GM23338 (cell line): ENCODE measurements around the gene ZNF831. TPM values are rescaled to one million over a fixed set of nuclear protein-coding genes. Genes with fewer than 3 reads are reported as not detected.

Experiments used
- ATAC-seq: fragments of 200-7000 bp; cut with Tn5 transposase; 3 replicates; pipeline ENCODE4 v1.9.1; 2020
- DNase-seq: peaks from one replicate; pipeline ENCODE4 v3.0.0-alpha.2; 2015; ENCODE audit warnings: low spot score
- H2AFZ ChIP-seq: fragments of 200-600 bp; sonication (generic); 2 replicates; pipeline ENCODE4 v1.8.0; 2016; ENCODE audit warnings: antibody characterized with exemption, mild to moderate bottlenecking, moderate library complexity
- H3F3A ChIP-seq: fragments of 200-600 bp; sonication (generic); replicated peaks from 2 replicates; pipeline ENCODE4 v1.8.0; 2017; ENCODE audit warnings: antibody characterized with exemption, mixed run types, low read depth
- H3K27ac ChIP-seq: fragments of 200-600 bp; sonication (generic); 2 replicates; pipeline ENCODE4 v1.6.1; 2016; ENCODE audit warnings: low read depth
- H3K27me3 ChIP-seq: fragments of 200-600 bp; sonication (generic); 2 replicates; pipeline ENCODE4 v1.8.0; 2016; ENCODE audit warnings: mild to moderate bottlenecking, mixed run types, moderate library complexity; ENCODE audit not compliant: insufficient read depth
- H3K36me3 ChIP-seq: fragments of 200-600 bp; sonication (generic); 2 replicates; pipeline ENCODE4 v1.8.0; 2016; ENCODE audit warnings: mild to moderate bottlenecking; ENCODE audit not compliant: insufficient read depth
- H3K4me1 ChIP-seq: fragments of 200-600 bp; sonication (generic); 2 replicates; pipeline ENCODE4 v1.8.0; 2016; ENCODE audit warnings: mild to moderate bottlenecking, moderate library complexity; ENCODE audit not compliant: insufficient read depth
- H3K4me2 ChIP-seq: fragments of 200-600 bp; sonication (generic); 2 replicates; pipeline ENCODE4 v1.7.1; 2017; ENCODE audit warnings: mixed run types
- H3K4me3 ChIP-seq: fragments of 200-600 bp; sonication (generic); 2 replicates; pipeline ENCODE4 v1.6.1; 2016; ENCODE audit warnings: mixed run types
- H3K79me2 ChIP-seq: fragments of 200-600 bp; sonication (generic); replicated peaks from 2 replicates; pipeline ENCODE4 v1.8.0; 2017; ENCODE audit warnings: mild to moderate bottlenecking; ENCODE audit not compliant: insufficient read depth
- H3K9me2 ChIP-seq: fragments of 200-600 bp; sonication (generic); 2 replicates; pipeline ENCODE4 v1.8.0; 2017; ENCODE audit not compliant: insufficient read depth
- H4K20me1 ChIP-seq: fragments of 200-600 bp; sonication (generic); replicated peaks from 2 replicates; pipeline ENCODE4 v1.8.0; 2017; ENCODE audit warnings: mild to moderate bottlenecking; ENCODE audit not compliant: insufficient read depth
- H3K27ac Mint-ChIP-seq: 2 replicates; pipeline ENCODE4 v1.8.0; 2020; ENCODE audit warnings: inconsistent platforms, mild to moderate bottlenecking, moderate library complexity, mixed read lengths
- H3K27me3 Mint-ChIP-seq: 3 replicates; pipeline ENCODE4 v1.8.0; 2022; ENCODE audit warnings: low read depth, mild to moderate bottlenecking, moderate library complexity, mixed read lengths, inconsistent platforms; ENCODE audit not compliant: insufficient read depth, poor library complexity
- H3K36me3 Mint-ChIP-seq: 3 replicates; pipeline ENCODE4 v1.8.0; 2021; ENCODE audit warnings: low read depth, mild to moderate bottlenecking, inconsistent platforms, moderate library complexity, mixed read lengths
- H3K4me1 Mint-ChIP-seq: 3 replicates; pipeline ENCODE4 v1.8.0; 2020; ENCODE audit warnings: mild to moderate bottlenecking, inconsistent platforms, mixed read lengths
- H3K4me3 Mint-ChIP-seq: 3 replicates; pipeline ENCODE4 v1.8.0; 2021; ENCODE audit warnings: moderate library complexity, mild to moderate bottlenecking, inconsistent platforms, mixed read lengths
- H3K9me3 Mint-ChIP-seq: 3 replicates; pipeline ENCODE4 v1.8.0; 2020; ENCODE audit warnings: moderate library complexity, mild to moderate bottlenecking, inconsistent platforms, mixed read lengths
- CREB1 ChIP-seq: fragments of 250-450 bp; sonication (Bioruptor Pico); IDR thresholded peaks from 2 replicates; pipeline ENCODE4 v1.5.0; 2020; ENCODE audit warnings: low read depth, mild to moderate bottlenecking, moderate library complexity
- EZH2 ChIP-seq: fragments of 200-600 bp; sonication (generic); IDR thresholded peaks from one replicate; pipeline ENCODE4 v1.8.0; 2017; ENCODE audit warnings: antibody characterized with exemption, mild to moderate bottlenecking, low read depth; ENCODE audit not compliant: unreplicated experiment
- EZH2phosphoT487 ChIP-seq: fragments of 200-600 bp; sonication (generic); IDR thresholded peaks from one replicate; pipeline ENCODE4 v1.8.1; 2018; ENCODE audit warnings: antibody characterized with exemption; ENCODE audit not compliant: unreplicated experiment
- JUNB ChIP-seq: IDR thresholded peaks from one replicate; pipeline ENCODE4 v1.6.1; 2016; ENCODE audit warnings: antibody characterized with exemption; ENCODE audit not compliant: unreplicated experiment
- NANOG ChIP-seq: IDR thresholded peaks from 2 replicates; pipeline ENCODE4 v1.6.1; 2016; ENCODE audit warnings: antibody characterized with exemption, borderline replicate concordance
- POLR2AphosphoS5 ChIP-seq: IDR thresholded peaks from 2 replicates; pipeline ENCODE4 v1.6.1; 2016; ENCODE audit warnings: antibody characterized with exemption, low read depth
- STAT1 ChIP-seq: IDR thresholded peaks from one replicate; pipeline ENCODE4 v1.6.1; 2016; ENCODE audit warnings: antibody characterized with exemption; ENCODE audit not compliant: unreplicated experiment
- ZNF114 ChIP-seq: fragments of 250-450 bp; sonication (Bioruptor Pico); IDR thresholded peaks from 2 replicates; pipeline ENCODE4 v1.5.0; 2020; ENCODE audit warnings: mild to moderate bottlenecking, moderate library complexity
- ZNF331 ChIP-seq: fragments of 250-450 bp; sonication (Bioruptor Pico); IDR thresholded peaks from 2 replicates; pipeline ENCODE4 v1.5.0; 2020; ENCODE audit warnings: low read depth, mild to moderate bottlenecking, moderate library complexity
- polyA plus RNA-seq: library from polyadenylated mRNA; unstranded; fragments of >200 nt; fragmentation: Nextera tagmentation; extraction: Ambion mirVana; gene quantifications from 2 replicates; pipeline ENCODE4 v1.2.1, GENCODE V29; 2016
- total RNA-seq: library from RNA; depleted of rRNA; stranded (reverse); fragments of >200 nt; shearing (Covaris generic); gene quantifications from 2 replicates; pipeline ENCODE4 v1.2.3, GENCODE V29; 2014
- TF ChIP-seq, protein P1 (sequence below): IDR thresholded peaks from 2 replicates; pipeline ENCODE4 v1.6.1; 2016; ENCODE audit warnings: antibody characterized with exemption
- TF ChIP-seq, protein P2 (sequence below): IDR thresholded peaks from one replicate; pipeline ENCODE4 v1.6.1; 2018; ENCODE audit warnings: antibody characterized with exemption; ENCODE audit not compliant: unreplicated experiment
- TF ChIP-seq, protein P3 (sequence below): fragments of 250-450 bp; sonication (Bioruptor Pico); IDR thresholded peaks from 2 replicates; pipeline ENCODE4 v1.5.0; 2020; ENCODE audit warnings: mild to moderate bottlenecking, moderate library complexity
- TF ChIP-seq, protein P4 (sequence below), 2 experiments: fragments of 200-600 bp in 1 of 2; sonication (generic) in 1 of 2; conservative IDR thresholded peaks; 2 replicates each; pipeline versions ENCODE4 v1.5.1 to v1.6.1; 2016 to 2017; ENCODE audit warnings: antibody characterized with exemption in 2 of 2, low read depth in 2 of 2, mild to moderate bottlenecking in 2 of 2, moderate library complexity in 1 of 2

Gene ZNF831
- total and polyA plus RNA-seq, 2 experiments from 2014 or later, result not detected

DNA sequence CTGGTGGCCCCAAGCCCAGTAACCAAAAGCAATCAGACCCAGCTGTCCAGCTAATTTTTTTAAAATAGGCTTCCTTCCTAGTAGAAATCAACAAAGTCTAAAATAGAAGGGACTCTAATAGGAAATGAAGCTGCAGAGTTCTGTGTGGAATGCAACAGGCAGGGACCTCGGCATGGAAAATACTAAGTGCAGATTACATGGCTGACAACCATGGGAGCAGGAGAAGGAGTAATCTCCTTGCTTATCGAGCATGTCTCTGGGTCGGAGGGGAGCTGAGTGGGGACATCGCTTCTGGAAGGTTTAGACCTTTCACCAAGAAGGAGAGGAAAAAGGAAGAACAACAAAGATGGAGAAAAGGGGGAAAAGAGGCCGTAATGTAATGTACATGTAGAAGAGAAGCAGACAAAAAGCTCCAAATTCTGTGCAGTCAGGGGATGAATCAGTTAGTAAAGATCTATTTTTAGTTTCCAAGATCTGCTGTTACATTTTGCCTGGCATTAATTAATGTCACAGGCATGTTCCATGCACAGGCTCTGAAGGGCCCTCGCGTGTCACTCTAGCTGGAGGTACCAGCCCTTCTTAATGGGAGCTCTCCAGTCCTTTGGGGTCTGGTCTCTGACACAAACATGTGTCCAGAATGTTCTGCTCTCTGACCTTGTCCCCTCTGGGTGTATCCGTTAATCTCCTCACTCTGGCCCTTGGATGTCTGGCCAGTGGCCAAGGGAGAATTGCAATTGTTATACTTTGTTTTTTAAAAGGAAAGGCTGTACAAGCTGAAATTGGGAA lies 16.6 kb upstream of the ZNF831 start:
- H3K9me3 Mint-ChIP-seq, result no peaks in the 10 kb centered on the region; the same call in 2 of the 3 replicates
- H3K4me1 Mint-ChIP-seq, result no peaks in the 10 kb centered on the region
- no peak overlapping the region for H3K27ac ChIP-seq
- no peaks in the 10 kb centered on the region for H3K36me3 Mint-ChIP-seq
- no peak overlapping the region; the same call in 1 of the 2 replicates for H3K27ac Mint-ChIP-seq
- no peaks in the 10 kb centered on the region for H3K27me3 ChIP-seq
- DNase-seq (no peak), ATAC-seq (no peak)
- no peak overlapping the region for H2AFZ ChIP-seq
- H3K4me3 ChIP-seq, result no peak overlapping the region
- H4K20me1 ChIP-seq, result no peaks in the 10 kb centered on the region
- H3K27me3 Mint-ChIP-seq, result peaks cover 12% of the 10 kb centered on the region
- H3K4me1 ChIP-seq, result no peaks in the 10 kb centered on the region
- TF ChIP-seq ZNF114 (CRISPR knock-in tag) (no peak), EZH2 (no peak), CREB1 (CRISPR knock-in tag) (no peak), STAT1 (no peak), POLR2AphosphoS5 (no peak), JUNB (no peak), NANOG (no peak), EZH2phosphoT487 (no peak), ZNF331 (no peak)
- TF ChIP-seq, protein P1, sequence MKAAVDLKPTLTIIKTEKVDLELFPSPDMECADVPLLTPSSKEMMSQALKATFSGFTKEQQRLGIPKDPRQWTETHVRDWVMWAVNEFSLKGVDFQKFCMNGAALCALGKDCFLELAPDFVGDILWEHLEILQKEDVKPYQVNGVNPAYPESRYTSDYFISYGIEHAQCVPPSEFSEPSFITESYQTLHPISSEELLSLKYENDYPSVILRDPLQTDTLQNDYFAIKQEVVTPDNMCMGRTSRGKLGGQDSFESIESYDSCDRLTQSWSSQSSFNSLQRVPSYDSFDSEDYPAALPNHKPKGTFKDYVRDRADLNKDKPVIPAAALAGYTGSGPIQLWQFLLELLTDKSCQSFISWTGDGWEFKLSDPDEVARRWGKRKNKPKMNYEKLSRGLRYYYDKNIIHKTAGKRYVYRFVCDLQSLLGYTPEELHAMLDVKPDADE, result no peak
- TF ChIP-seq, protein P2, sequence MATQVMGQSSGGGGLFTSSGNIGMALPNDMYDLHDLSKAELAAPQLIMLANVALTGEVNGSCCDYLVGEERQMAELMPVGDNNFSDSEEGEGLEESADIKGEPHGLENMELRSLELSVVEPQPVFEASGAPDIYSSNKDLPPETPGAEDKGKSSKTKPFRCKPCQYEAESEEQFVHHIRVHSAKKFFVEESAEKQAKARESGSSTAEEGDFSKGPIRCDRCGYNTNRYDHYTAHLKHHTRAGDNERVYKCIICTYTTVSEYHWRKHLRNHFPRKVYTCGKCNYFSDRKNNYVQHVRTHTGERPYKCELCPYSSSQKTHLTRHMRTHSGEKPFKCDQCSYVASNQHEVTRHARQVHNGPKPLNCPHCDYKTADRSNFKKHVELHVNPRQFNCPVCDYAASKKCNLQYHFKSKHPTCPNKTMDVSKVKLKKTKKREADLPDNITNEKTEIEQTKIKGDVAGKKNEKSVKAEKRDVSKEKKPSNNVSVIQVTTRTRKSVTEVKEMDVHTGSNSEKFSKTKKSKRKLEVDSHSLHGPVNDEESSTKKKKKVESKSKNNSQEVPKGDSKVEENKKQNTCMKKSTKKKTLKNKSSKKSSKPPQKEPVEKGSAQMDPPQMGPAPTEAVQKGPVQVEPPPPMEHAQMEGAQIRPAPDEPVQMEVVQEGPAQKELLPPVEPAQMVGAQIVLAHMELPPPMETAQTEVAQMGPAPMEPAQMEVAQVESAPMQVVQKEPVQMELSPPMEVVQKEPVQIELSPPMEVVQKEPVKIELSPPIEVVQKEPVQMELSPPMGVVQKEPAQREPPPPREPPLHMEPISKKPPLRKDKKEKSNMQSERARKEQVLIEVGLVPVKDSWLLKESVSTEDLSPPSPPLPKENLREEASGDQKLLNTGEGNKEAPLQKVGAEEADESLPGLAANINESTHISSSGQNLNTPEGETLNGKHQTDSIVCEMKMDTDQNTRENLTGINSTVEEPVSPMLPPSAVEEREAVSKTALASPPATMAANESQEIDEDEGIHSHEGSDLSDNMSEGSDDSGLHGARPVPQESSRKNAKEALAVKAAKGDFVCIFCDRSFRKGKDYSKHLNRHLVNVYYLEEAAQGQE, result no peak
- TF ChIP-seq, protein P3, sequence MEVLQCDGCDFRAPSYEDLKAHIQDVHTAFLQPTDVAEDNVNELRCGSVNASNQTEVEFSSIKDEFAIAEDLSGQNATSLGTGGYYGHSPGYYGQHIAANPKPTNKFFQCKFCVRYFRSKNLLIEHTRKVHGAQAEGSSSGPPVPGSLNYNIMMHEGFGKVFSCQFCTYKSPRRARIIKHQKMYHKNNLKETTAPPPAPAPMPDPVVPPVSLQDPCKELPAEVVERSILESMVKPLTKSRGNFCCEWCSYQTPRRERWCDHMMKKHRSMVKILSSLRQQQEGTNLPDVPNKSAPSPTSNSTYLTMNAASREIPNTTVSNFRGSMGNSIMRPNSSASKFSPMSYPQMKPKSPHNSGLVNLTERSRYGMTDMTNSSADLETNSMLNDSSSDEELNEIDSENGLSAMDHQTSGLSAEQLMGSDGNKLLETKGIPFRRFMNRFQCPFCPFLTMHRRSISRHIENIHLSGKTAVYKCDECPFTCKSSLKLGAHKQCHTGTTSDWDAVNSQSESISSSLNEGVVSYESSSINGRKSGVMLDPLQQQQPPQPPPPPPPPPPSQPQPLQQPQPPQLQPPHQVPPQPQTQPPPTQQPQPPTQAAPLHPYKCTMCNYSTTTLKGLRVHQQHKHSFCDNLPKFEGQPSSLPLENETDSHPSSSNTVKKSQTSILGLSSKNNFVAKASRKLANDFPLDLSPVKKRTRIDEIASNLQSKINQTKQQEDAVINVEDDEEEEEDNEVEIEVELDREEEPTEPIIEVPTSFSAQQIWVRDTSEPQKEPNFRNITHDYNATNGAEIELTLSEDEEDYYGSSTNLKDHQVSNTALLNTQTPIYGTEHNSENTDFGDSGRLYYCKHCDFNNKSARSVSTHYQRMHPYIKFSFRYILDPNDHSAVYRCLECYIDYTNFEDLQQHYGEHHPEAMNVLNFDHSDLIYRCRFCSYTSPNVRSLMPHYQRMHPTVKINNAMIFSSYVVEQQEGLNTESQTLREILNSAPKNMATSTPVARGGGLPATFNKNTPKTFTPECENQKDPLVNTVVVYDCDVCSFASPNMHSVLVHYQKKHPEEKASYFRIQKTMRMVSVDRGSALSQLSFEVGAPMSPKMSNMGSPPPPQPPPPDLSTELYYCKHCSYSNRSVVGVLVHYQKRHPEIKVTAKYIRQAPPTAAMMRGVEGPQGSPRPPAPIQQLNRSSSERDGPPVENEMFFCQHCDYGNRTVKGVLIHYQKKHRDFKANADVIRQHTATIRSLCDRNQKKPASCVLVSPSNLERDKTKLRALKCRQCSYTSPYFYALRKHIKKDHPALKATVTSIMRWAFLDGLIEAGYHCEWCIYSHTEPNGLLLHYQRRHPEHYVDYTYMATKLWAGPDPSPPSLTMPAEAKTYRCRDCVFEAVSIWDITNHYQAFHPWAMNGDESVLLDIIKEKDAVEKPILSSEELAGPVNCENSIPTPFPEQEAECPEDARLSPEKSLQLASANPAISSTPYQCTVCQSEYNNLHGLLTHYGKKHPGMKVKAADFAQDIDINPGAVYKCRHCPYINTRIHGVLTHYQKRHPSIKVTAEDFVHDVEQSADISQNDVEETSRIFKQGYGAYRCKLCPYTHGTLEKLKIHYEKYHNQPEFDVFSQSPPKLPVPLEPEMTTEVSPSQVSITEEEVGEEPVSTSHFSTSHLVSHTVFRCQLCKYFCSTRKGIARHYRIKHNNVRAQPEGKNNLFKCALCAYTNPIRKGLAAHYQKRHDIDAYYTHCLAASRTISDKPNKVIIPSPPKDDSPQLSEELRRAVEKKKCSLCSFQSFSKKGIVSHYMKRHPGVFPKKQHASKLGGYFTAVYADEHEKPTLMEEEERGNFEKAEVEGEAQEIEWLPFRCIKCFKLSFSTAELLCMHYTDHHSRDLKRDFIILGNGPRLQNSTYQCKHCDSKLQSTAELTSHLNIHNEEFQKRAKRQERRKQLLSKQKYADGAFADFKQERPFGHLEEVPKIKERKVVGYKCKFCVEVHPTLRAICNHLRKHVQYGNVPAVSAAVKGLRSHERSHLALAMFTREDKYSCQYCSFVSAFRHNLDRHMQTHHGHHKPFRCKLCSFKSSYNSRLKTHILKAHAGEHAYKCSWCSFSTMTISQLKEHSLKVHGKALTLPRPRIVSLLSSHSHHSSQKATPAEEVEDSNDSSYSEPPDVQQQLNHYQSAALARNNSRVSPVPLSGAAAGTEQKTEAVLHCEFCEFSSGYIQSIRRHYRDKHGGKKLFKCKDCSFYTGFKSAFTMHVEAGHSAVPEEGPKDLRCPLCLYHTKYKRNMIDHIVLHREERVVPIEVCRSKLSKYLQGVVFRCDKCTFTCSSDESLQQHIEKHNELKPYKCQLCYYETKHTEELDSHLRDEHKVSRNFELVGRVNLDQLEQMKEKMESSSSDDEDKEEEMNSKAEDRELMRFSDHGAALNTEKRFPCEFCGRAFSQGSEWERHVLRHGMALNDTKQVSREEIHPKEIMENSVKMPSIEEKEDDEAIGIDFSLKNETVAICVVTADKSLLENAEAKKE, result no peak
- TF ChIP-seq, protein P4, sequence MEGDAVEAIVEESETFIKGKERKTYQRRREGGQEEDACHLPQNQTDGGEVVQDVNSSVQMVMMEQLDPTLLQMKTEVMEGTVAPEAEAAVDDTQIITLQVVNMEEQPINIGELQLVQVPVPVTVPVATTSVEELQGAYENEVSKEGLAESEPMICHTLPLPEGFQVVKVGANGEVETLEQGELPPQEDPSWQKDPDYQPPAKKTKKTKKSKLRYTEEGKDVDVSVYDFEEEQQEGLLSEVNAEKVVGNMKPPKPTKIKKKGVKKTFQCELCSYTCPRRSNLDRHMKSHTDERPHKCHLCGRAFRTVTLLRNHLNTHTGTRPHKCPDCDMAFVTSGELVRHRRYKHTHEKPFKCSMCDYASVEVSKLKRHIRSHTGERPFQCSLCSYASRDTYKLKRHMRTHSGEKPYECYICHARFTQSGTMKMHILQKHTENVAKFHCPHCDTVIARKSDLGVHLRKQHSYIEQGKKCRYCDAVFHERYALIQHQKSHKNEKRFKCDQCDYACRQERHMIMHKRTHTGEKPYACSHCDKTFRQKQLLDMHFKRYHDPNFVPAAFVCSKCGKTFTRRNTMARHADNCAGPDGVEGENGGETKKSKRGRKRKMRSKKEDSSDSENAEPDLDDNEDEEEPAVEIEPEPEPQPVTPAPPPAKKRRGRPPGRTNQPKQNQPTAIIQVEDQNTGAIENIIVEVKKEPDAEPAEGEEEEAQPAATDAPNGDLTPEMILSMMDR (conservative IDR thresholded peaks at IDR 0.05; ENCODE audit: low read depth in 2 of 2), result no peak
- no peak overlapping the region for H3K4me3 Mint-ChIP-seq
- no peaks in the 10 kb centered on the region for H3K79me2 ChIP-seq
- peaks cover 5% of the 10 kb centered on the region; the same call in 1 of the 2 replicates for H3K9me2 ChIP-seq
- no peaks in the 10 kb centered on the region for H3K36me3 ChIP-seq
- H3F3A ChIP-seq, result no peaks in the 10 kb centered on the region
- H3K4me2 ChIP-seq, result no peak overlapping the region
